Activated CD4-positive, CD25-positive, alpha-beta regulatory T cell treated with anti-CD3 and anti-CD28 coated beads, Interleukin-2, amount 50 U/mL, for 72 hours (primary cell): ENCODE results near the gene NAB2.
"Not testable (repeated sequence)": the region's sequence is repeated elsewhere in the genome, so short reads cannot be mapped to it uniquely, and the experiment has no call there.

ENCODE experiments used
- DNase-seq: peaks from one replicate; pipeline ENCODE4 v3.0.0; 2021

The NAB2 gene

DNA sequence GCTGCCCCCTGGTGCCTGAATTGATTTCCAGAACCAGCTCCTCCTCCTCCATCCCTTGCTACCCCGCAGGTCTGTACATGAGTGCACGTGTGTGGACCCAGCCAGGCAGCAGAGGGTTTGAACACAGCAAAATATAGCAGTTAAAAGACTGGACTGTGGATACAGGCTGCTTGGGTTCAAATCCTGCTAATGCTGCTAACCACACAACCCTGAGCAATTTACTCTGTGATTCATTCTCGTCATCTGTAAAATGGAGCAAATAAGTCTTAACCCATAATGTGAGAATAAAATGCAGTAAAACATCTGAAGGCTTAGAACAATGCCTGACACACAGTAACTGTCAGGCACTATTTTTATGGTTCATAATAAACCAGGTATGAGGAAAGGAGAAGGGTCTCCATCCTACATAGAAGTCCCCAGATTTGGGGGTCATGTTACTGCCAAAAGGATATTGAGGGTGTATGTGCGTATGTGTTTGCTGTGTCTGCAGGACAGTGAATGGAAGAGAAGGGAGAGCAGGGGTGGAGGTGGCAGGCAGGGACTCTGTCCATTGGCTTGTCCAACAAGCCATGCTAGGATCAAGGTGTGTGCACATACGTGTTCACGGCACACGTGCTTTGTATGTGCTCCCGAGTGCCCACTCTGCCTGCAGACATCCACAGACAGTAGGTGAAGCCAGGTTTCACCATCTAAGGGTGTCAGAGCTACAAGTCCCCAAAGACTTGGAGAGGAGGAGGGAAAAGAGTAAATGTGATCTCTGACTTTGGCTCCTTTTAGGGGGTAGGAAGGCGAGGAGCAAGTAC lies 23.8 kb downstream of the NAB2 start:
- no peak for DNase-seq

DNA sequence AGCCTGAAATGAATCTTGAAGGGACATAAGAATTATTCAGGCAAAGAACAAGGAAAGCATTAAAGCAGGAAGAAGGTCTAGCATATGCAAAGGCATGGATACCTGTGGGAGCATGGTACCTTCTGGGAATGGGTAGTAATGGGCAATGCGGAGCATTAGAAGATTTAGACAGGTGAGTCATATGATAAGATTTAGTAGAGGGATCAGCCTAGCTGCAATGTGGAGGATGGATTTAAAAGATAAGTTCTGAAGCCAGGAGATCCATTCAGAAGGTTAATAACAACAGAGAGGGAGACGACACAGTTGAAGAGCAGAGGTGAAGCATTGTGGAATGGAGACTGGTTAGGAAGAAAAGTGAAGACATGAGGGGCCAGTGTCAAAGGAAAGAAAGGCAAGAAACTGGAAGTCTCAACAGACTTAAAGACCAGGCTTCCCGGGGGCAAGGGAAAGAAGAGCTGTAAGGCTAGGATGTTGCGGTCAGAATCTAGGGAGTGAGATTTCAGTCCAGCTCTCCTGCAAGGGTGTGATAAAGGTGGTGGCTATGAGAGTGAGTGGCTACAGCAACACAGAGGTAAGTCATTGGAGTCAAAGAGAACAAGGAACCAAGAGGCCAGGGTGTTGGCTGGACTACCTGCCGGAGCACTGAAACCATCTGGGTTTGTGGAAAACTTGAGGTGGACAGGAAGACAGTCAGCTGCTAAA lies 27.8 kb downstream of the NAB2 start:
- no peak for DNase-seq

DNA sequence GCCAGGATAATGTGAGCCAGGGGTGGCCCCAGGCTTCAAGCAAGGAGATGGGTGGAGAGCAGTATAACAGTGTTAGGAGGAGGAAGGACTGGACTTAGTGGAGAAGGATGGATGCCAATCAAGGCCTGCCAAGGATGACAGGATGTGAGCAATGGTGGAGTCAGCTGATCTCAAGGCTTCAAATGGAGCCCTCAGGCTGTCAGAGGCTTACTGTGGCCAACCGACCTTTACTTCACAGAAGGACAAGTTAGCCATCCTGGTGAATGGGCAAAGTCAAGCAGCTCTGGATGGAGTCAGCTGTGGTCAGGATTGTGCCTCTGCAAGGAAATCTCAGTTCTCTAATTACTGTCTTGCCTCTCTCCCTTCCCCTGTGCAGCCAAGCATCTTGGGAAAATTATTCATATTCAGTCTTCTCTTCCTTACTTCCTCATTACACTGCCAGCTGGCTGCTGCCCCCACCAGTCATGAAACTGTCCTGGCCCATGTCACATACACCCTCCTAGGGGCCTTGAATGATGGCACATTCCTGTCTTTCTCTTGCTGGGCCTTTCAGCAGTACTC lies 29.9 kb downstream of the NAB2 start:
- no peak for DNase-seq

GRCh38 chr12:57119294-57120085 lies 30.6 kb downstream of the NAB2 start:
- no peak for DNase-seq

DNA sequence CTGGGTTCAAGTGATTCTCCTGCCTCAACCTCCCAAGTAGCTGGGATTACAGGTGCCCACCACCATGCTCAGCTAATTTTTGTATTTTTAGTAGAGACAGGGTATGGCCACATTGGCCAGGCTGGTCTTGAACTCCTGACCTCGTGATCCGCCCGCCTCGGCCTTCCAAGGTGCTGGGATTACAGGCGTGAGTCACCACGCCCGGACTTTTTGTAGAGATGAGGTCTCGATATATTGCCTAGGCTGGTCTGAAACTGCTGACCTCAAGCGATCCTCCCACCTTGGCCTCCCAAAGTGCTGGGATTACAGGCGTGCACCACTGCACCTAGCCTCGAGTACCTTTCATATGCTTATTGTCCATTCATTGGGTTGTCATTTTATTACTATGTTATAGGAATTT lies 31.8 kb downstream of the NAB2 start:
- DNase-seq = not testable (repeated sequence)

GRCh38 chr12:57123813-57124212 lies 34.9 kb downstream of the NAB2 start:
- DNase-seq = no peak

DNA sequence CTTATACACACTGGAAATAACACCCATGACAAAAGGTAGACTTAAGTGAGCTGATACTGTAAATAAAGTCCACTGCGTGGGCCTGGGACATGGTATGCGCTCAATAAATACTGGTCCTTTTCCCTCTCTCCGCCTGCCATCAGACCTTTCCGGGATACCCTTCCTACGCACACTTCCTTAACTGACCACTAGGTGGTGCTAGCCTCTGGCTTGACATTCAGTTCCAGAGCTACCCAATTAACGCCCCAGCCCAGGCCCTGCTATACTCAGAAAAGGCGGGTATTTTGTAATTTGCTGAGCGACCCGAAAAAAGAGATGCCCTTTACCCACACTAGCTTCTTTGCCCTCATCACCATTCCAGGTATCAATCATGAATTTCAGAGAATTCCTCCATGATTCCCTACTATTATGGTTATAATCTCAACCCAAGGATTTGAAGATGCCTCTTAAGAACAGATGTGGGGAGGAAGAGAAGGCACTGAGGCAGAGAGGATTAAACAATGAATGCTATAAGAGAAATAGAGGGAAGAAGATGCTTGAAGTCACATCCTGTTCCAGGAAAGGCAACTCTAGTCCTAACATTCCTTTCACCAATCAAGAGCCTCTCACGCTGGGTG lies 35.5 kb downstream of the NAB2 start:
- peak; percentile 75 for DNase-seq

DNA sequence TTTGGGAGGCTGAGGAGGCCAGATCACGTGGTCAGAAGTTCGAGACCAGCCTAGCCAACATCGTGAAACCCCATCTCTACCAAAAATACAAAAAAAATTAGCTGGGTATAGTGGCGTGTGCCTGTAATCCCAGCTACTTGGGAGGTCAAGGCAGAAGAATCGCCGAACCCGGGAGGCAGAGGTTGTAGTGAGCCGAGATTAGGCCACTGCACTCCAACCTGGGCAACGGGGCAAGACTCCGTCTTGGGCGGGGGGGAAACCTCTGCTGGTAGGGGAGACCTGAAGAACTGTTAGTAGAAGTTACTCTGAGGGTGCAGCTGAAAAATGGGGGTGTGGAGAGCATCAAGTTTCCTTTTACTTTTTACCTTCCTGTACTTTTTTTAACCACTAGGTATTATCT lies 37.1 kb downstream of the NAB2 start:
- no peak for DNase-seq

DNA sequence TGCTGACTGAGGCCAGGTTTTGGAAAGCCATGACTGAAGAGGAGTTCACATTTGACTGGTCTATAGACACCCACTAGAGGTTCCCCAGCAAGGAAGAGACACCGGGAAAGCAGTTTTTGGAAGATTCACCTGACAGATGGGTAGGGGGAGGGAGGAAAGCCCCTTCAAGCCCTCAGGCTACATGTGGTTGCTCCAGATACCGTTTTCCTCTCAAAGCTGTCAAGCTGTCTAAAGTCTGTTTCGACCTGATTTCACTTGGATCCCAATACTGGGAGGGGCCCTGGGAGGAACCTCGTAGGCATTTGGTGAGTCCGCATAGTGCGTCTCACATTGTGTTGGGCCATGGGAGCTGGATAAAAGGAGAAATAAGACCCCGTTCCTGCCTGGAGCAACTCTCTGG lies 37.6 kb downstream of the NAB2 start:
- DNase-seq = no peak

GRCh38 chr12:57127101-57127725 lies 38.3 kb downstream of the NAB2 start:
- peak; percentile 37 for DNase-seq

DNA sequence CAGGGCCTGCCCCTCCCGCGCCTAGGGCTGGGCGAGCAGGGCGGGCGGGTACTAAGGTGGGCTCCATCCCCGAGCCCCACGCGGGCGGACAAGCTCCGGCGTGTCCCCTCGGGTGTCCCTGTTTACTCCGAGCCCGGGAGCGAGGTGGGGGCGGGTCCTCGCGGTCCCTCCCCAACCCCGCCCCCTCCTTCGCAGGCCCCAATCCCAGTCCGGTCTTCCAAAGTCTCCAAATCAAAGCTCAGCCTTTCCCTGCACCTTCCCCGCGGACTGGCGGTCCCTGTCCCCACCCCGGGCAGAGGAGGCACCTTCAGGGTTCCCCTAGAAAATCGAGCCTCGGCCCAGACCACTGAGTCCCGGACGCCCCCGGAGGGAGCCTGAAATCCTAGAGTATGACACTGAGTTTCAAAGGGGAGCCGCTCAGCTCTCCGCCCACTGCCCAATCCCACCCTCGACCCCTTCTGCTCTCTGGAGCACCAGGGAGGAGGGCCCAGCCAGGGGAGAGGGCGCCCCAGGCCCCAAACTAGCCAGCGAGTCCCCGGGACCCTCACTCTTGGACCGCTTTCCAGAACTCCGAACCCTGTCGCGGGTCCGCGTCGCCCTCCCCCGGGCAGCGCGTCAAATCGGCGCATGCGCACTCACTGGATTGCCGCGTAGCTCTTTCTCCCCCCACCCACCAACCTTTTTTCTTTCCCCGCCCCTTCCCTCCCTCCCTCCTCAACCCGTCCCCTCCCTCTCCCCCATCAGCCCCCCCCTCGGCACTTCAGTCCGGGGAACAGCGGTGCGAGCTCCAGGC lies 39.0 kb downstream of the NAB2 start, which contains the start of gene LRP1:
TSS of gene LRP1 (plus strand) at position 758 of the 793 bp plus-strand sequence. CDS start 482 bp downstream, outside the sequence.
- DNase-seq = peak; percentile 75

- DNase-seq = no peak
Observed at GRCh38 chr12:57128519-57129247, 39.8 kb downstream of the NAB2 start.

DNA sequence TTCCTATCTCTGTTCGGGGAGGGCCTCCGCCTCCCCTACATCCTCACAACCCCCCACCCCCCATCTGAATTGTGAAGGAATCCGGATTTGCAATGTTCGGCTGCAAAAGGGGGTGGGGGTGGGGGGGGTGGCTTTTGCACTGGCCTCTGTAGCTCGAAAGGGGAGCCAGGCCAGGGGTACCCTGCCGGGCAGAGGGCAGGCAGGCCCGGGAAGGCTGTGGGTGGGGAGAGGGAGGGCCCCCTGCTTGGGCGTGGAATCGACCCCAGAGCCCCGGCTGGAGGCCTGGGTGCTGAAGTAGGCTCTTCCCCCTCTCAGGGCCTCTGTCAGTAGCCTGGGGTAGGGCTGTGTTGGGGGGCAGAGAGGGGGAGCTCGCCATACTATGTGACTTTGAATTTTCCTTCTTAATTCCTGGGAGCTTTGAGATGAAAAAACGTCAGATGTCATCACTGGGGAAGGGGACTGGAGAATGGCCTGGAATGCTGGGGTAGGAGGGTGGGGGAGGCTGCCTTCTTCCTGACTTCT lies 40.5 kb downstream of the NAB2 start:
- no peak for DNase-seq

DNA sequence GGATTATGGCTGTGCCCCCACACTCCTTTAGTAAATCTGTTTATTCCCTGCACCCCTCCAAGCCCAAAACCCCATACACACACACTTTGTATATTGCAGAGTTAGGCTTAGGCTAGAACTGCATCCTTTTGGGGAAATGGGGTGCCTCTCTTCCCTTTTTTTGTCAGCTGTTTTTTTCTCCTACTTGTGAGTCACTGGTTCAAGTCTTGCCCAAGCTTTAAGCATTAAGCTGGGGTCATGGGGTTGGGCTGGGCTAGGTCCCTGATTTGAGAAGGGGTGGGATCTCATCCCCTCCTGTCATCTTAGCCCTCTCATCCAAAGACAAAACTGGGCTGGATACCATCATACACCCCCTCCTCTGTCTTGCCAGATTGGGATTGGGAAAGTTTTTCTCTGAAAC lies 41.0 kb downstream of the NAB2 start:
- no peak for DNase-seq

DNA sequence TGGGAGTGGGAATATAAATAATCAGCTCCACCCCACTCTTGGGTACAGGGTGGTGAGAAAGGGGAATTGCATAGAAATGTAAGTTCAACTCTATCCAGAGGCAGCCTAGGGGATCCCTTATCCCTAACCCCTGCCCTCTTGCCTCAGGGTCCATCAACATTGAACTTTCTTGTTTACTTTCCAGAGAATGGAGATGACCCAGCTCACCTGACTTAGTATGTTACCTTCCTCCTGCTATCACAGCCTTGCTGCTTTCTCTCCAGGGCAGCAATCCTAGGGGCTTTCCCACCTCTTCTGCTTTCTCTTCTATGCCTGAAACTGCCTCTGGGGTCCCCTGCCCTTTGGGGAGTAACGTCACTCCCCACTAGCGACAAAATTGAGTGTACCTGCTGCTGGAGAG lies 42.0 kb downstream of the NAB2 start:
- no peak for DNase-seq

DNA sequence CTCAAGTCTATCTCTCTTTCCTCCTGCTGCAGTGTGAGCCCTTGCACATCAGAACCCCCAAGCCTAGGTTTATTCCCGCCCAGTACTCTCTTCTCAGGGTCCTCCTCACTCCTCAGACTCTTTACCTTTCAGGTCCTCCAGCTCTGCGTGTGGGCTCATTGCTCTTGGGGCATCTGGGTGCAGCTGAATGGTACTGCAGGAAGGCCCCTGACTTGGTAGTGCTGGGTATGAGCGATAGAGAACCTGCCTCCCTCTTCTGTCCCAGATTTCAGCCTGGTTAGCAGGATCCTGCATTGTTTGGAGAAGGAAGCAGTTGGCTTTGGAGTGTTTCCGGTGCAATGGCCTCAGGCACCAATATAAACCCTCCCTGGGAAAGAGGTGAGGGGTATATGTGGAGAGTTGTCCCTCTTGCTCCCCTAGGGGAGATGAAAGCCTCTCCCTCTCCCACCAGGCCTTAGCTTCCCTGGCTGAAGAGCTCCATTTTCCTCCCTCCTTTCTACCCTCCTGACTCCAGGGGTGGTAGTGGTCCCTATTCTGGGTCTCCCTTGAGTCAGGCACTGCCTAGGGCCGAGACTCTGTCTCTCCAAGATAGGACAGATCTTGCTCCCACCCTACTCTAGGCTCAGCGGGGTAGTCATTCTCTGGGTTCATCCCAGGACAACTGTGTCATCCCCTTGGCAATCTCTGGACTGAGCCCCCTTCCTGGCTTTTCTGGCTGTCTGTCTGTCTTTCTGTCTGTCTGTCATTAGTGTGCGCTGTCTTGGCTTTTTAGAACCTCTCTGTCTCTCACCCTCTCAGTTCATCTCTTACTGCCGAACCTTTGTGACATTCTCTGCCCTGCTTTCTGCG lies 43.2 kb downstream of the NAB2 start:
- no peak for DNase-seq

- no peak for DNase-seq
Observed at GRCh38 chr12:57133013-57133569, 44.2 kb downstream of the NAB2 start.

DNA sequence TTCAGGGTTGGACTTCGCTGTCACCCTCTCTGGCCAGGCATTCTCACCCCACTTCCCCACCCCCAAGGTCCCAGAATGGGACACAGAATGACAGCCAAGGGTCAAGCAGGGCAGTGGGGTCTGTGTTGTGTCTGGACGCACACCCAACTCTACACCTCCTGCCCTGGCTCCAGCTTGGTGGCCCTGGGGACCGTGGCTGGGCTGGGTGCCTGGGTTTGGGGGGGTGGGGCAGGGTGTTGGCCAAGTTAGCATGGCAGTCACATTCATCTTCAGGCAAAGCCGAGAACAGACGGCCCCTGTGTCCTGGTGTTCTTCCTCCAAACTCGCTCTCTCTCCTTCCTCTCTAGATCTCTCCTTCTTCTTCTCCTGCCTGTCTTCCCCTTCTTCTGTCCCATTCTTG lies 45.0 kb downstream of the NAB2 start:
- no peak for DNase-seq

DNA sequence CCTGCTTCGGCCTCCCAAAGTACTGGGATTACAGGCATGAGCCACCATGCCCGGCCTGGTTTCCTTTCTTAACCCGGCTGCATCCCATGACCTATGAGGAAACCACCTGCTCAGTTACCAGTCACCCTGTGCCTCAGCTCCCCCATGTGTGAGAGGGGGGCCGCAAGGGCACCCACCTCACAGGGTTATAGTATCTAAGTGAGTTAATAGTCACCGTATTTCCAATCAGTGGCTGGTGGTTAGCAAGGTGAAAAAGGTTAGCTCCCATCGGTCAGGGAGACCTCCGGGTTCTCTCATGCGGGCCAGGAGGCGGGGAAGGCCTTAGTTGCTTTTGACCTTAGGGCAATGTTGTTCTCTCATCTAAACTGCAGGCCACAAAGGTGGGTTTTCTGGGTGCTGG lies 46.0 kb downstream of the NAB2 start:
- DNase-seq = no peak
